Neutrophil (primary cell): Measurements from ENCODE around the gene GPR83.

Experiments used
- H3K27ac ChIP-seq: fragments of 200-600 bp; sonication (generic); 2 replicates; pipeline ENCODE4 v1.5.1; 2016; ENCODE audit warnings: mild to moderate bottlenecking, moderate library complexity
- H3K27me3 ChIP-seq: fragments of 200-600 bp; sonication (generic); 2 replicates; pipeline ENCODE4 v1.6.0; 2016; ENCODE audit warnings: mild to moderate bottlenecking
- H3K36me3 ChIP-seq: fragments of 200-600 bp; sonication (generic); 2 replicates; pipeline ENCODE4 v1.5.1; 2017
- H3K4me1 ChIP-seq, 2 experiments: fragments of 200-600 bp in 1 of 2; sonication (generic) in 1 of 2; 1 replicate in 1 of 2; 2 replicates in 1 of 2; pipeline versions ENCODE4 v1.5.1 to v1.6.1; 2013 to 2016; ENCODE audit warnings: low read depth in 1 of 2, low read length in 1 of 2, mild to moderate bottlenecking in 1 of 2, moderate library complexity in 1 of 2; ENCODE audit not compliant: control insufficient read depth in 1 of 2, insufficient read depth in 1 of 2
- H3K4me3 ChIP-seq, 2 experiments: fragments of 200-600 bp in 1 of 2; sonication (generic) in 1 of 2; 1 replicate in 1 of 2; 2 replicates in 1 of 2; pipeline ENCODE4 v1.5.1; 2013 to 2016; ENCODE audit warnings: low read depth in 1 of 2, low read length in 1 of 2, mild to moderate bottlenecking in 1 of 2, moderate library complexity in 1 of 2
- H3K9me3 ChIP-seq: fragments of 200-600 bp; sonication (generic); 2 replicates; pipeline ENCODE4 v1.5.1; 2016
- TF ChIP-seq, protein P1 (sequence below): fragments of 200-600 bp; sonication (generic); IDR thresholded peaks from 2 replicates; pipeline ENCODE4 v1.5.1; 2016; ENCODE audit warnings: antibody characterized with exemption

Gene GPR83

GRCh38 chr11:94336033-94336432, 65.2 kb downstream of the GPR83 start:
- H3K4me1 ChIP-seq: no peaks in the 10 kb centered on the region
- H3K9me3 ChIP-seq: no peaks in the 10 kb centered on the region
- no peaks in the 10 kb centered on the region for H3K27me3 ChIP-seq
- no peak overlapping the region for H3K4me3 ChIP-seq
- TF ChIP-seq, protein P1, sequence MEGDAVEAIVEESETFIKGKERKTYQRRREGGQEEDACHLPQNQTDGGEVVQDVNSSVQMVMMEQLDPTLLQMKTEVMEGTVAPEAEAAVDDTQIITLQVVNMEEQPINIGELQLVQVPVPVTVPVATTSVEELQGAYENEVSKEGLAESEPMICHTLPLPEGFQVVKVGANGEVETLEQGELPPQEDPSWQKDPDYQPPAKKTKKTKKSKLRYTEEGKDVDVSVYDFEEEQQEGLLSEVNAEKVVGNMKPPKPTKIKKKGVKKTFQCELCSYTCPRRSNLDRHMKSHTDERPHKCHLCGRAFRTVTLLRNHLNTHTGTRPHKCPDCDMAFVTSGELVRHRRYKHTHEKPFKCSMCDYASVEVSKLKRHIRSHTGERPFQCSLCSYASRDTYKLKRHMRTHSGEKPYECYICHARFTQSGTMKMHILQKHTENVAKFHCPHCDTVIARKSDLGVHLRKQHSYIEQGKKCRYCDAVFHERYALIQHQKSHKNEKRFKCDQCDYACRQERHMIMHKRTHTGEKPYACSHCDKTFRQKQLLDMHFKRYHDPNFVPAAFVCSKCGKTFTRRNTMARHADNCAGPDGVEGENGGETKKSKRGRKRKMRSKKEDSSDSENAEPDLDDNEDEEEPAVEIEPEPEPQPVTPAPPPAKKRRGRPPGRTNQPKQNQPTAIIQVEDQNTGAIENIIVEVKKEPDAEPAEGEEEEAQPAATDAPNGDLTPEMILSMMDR: no peak
- H3K27ac ChIP-seq: no peak overlapping the region
- H3K36me3 ChIP-seq: no peaks in the 10 kb centered on the region

- Histone ChIP-seq H3K36me3 (no peaks in the 10 kb centered on the region), H3K27ac (no peak overlapping the region), H3K4me3 (no peak overlapping the region), H3K4me1 (no peaks in the 10 kb centered on the region), H3K27me3 (no peaks in the 10 kb centered on the region), H3K9me3 (no peaks in the 10 kb centered on the region)
- TF ChIP-seq, protein P1: no peak
These were observed 68.4 kb downstream of the GPR83 start for GRCh38 chr11:94332814-94333213.

- TF ChIP-seq, protein P1: no peak
- no peaks in the 10 kb centered on the region for H3K27me3 ChIP-seq
- H3K36me3 ChIP-seq: no peaks in the 10 kb centered on the region
- H3K27ac ChIP-seq: no peak overlapping the region
- no peaks in the 10 kb centered on the region for H3K4me1 ChIP-seq
- H3K4me3 ChIP-seq: no peak overlapping the region
- no peaks in the 10 kb centered on the region for H3K9me3 ChIP-seq
These were observed 70.4 kb downstream of the GPR83 start for GRCh38 chr11:94330789-94331188.

GRCh38 chr11:94329501-94329900, 71.7 kb downstream of the GPR83 start:
- no peak overlapping the region for H3K27ac ChIP-seq
- H3K27me3 ChIP-seq: no peaks in the 10 kb centered on the region
- TF ChIP-seq, protein P1: no peak
- H3K9me3 ChIP-seq: no peaks in the 10 kb centered on the region
- H3K36me3 ChIP-seq: no peaks in the 10 kb centered on the region
- H3K4me1 ChIP-seq: no peaks in the 10 kb centered on the region
- H3K4me3 ChIP-seq: no peak overlapping the region

DNA sequence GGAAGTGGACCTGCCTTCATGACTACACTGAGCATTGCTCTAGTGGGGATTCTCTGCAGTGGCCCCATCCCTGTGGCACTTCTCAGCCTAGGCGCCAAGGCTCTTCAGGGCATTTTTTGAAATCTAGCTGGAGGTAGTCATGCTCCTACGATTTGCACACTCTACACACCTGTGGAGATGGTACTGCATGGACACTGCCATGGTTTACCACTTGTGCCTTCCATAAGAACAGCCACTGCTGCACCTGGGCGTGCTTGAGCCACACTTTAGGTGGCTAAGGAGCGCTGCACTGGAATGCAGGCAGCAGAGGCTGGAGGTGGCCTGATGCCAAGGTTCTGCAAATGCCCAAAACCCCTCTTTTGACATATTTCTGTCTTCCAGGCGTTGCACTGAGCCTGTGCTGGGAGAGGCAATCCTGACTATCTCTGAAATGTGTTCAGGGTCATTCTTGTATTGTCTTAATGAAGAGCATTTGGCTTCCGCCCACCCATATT, 72.6 kb downstream of the GPR83 start:
- Histone ChIP-seq H3K9me3 (no peaks in the 10 kb centered on the region), H3K4me3 (no peak overlapping the region), H3K27me3 (no peaks in the 10 kb centered on the region), H3K27ac (no peak overlapping the region), H3K36me3 (no peaks in the 10 kb centered on the region), H3K4me1 (no peaks in the 10 kb centered on the region)
- TF ChIP-seq, protein P1: no peak
